ENCODE data around the gene ARHGEF28.

DNA sequence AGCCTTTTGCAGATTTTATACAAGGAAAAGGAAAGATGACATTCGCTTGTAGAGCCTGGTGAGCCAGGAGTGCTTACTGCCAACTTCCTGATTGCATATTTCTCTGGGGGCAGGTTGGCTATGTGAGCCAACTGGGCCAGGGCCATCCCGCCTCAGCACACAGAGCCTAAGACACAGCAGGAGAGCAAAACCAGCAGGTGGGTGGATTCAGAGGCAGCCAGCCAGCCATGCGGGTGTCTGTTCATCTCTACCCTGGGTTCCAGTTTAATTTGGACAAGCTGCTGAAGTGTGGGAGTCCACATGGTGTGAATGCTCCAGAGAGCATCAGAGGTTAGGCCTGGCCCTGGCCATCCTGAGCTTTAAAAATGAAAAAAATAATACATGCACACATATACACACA is 291.4 kb downstream of the ARHGEF28 start:
- TF ChIP-seq, protein P1, sequence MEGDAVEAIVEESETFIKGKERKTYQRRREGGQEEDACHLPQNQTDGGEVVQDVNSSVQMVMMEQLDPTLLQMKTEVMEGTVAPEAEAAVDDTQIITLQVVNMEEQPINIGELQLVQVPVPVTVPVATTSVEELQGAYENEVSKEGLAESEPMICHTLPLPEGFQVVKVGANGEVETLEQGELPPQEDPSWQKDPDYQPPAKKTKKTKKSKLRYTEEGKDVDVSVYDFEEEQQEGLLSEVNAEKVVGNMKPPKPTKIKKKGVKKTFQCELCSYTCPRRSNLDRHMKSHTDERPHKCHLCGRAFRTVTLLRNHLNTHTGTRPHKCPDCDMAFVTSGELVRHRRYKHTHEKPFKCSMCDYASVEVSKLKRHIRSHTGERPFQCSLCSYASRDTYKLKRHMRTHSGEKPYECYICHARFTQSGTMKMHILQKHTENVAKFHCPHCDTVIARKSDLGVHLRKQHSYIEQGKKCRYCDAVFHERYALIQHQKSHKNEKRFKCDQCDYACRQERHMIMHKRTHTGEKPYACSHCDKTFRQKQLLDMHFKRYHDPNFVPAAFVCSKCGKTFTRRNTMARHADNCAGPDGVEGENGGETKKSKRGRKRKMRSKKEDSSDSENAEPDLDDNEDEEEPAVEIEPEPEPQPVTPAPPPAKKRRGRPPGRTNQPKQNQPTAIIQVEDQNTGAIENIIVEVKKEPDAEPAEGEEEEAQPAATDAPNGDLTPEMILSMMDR (IDR thresholded peaks at IDR 0.05; ENCODE audit: insufficient read depth, low read length) = no peak
- no peak for TF ChIP-seq SPI1 (IDR thresholded peaks at IDR 0.05; ENCODE audit: borderline replicate concordance, low read depth)
- no peak for TF ChIP-seq POLR2AphosphoS5 (IDR thresholded peaks at IDR 0.05; ENCODE audit: low read depth)

Measured in HL-60 (cell line).